Measurements from ENCODE around the gene ADGRV1. TPM values are rescaled to one million over a fixed set of nuclear protein-coding genes. Genes with fewer than 3 reads are reported as not detected.

ADGRV1 gene
- polyA plus RNA-seq, 1 donor from 2014 or later = 3.7 TPM

DNA sequence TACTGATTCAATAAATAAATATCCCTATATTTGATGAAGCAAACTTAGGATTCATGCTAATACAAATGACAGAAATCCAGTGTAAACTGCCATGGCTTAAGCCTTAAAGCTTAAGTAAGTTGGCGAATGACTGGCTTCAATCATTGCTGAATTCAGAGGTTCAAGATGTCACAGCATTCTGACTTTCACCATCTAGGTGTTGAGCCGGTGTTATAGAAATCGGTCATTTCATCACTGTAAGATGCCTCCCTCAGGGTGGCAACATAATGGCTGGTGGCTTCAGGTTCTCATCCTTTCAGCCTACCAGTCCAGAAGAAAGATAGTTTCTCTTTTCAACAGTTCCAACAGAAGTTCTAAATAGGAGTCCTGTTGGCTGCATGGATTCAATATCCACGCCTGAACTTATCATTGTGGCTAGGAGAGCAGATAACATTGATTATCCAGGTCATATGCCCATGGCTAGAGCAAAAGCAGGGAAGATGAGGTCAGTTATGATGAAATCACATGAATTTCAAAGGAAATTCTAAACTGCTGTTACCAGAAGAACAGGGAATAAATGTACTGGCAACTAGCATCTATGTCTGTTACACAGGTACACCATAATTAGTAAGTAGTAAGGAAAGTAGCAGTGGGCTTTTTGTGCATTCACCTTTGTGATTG, 460.2 kb downstream of the ADGRV1 start:
- Histone ChIP-seq H3K9me2 (ENCODE audit: insufficient read depth, low read length) (no peaks in the 10 kb centered on the region), H3K4me3 (ENCODE audit: low read length) (no peak overlapping the region), H2AFZ (ENCODE audit: low read depth, low read length) (no peak overlapping the region), H3K79me2 (replicated peaks; ENCODE audit: insufficient read depth, low read length) (no peaks in the 10 kb centered on the region), H3K9ac (ENCODE audit: low read length) (no peak overlapping the region), H4K20me1 (ENCODE audit: insufficient read depth) (no peaks in the 10 kb centered on the region), H3K4me2 (ENCODE audit: low read length) (no peak overlapping the region), H3F3A (ENCODE audit: insufficient read depth, low read length, poor library complexity, severe bottlenecking) (no peaks in the 10 kb centered on the region), H3K27me3 (ENCODE audit: insufficient read depth, low read depth, low read length) (no peaks in the 10 kb centered on the region), H3K27ac (ENCODE audit: low read length) (no peak overlapping the region), H3K36me3 (ENCODE audit: insufficient read depth, low read length) (no peaks in the 10 kb centered on the region), H3K9me3 (ENCODE audit: low read length) (no peaks in the 10 kb centered on the region)
- no peak for TF ChIP-seq EZH2 (IDR thresholded peaks at IDR 0.05; ENCODE audit: borderline replicate concordance, insufficient read depth, low read length, poor library complexity, severe bottlenecking)
- no peak for TF ChIP-seq MXI1 (conservative IDR thresholded peaks at IDR 0.05; ENCODE audit: poor library complexity, severe bottlenecking)
- TF ChIP-seq POLR2AphosphoS5 (IDR thresholded peaks at IDR 0.05) = no peak
- TF ChIP-seq, protein P1, sequence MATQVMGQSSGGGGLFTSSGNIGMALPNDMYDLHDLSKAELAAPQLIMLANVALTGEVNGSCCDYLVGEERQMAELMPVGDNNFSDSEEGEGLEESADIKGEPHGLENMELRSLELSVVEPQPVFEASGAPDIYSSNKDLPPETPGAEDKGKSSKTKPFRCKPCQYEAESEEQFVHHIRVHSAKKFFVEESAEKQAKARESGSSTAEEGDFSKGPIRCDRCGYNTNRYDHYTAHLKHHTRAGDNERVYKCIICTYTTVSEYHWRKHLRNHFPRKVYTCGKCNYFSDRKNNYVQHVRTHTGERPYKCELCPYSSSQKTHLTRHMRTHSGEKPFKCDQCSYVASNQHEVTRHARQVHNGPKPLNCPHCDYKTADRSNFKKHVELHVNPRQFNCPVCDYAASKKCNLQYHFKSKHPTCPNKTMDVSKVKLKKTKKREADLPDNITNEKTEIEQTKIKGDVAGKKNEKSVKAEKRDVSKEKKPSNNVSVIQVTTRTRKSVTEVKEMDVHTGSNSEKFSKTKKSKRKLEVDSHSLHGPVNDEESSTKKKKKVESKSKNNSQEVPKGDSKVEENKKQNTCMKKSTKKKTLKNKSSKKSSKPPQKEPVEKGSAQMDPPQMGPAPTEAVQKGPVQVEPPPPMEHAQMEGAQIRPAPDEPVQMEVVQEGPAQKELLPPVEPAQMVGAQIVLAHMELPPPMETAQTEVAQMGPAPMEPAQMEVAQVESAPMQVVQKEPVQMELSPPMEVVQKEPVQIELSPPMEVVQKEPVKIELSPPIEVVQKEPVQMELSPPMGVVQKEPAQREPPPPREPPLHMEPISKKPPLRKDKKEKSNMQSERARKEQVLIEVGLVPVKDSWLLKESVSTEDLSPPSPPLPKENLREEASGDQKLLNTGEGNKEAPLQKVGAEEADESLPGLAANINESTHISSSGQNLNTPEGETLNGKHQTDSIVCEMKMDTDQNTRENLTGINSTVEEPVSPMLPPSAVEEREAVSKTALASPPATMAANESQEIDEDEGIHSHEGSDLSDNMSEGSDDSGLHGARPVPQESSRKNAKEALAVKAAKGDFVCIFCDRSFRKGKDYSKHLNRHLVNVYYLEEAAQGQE (IDR thresholded peaks at IDR 0.05; ENCODE audit: borderline replicate concordance) = no peak
- TF ChIP-seq, protein P2, sequence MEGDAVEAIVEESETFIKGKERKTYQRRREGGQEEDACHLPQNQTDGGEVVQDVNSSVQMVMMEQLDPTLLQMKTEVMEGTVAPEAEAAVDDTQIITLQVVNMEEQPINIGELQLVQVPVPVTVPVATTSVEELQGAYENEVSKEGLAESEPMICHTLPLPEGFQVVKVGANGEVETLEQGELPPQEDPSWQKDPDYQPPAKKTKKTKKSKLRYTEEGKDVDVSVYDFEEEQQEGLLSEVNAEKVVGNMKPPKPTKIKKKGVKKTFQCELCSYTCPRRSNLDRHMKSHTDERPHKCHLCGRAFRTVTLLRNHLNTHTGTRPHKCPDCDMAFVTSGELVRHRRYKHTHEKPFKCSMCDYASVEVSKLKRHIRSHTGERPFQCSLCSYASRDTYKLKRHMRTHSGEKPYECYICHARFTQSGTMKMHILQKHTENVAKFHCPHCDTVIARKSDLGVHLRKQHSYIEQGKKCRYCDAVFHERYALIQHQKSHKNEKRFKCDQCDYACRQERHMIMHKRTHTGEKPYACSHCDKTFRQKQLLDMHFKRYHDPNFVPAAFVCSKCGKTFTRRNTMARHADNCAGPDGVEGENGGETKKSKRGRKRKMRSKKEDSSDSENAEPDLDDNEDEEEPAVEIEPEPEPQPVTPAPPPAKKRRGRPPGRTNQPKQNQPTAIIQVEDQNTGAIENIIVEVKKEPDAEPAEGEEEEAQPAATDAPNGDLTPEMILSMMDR (IDR thresholded peaks at IDR 0.05; ENCODE audit: poor library complexity, severe bottlenecking) = no peak
- TF ChIP-seq RAD21 (conservative IDR thresholded peaks at IDR 0.05) = no peak
- no peak for TF ChIP-seq TAF1 (IDR thresholded peaks at IDR 0.05; ENCODE audit: low read depth)
- no peak for TF ChIP-seq EP300 (conservative IDR thresholded peaks at IDR 0.05; ENCODE audit: poor library complexity, severe bottlenecking)
- TF ChIP-seq SMC3 (conservative IDR thresholded peaks at IDR 0.05; ENCODE audit: poor library complexity) = no peak

DNA sequence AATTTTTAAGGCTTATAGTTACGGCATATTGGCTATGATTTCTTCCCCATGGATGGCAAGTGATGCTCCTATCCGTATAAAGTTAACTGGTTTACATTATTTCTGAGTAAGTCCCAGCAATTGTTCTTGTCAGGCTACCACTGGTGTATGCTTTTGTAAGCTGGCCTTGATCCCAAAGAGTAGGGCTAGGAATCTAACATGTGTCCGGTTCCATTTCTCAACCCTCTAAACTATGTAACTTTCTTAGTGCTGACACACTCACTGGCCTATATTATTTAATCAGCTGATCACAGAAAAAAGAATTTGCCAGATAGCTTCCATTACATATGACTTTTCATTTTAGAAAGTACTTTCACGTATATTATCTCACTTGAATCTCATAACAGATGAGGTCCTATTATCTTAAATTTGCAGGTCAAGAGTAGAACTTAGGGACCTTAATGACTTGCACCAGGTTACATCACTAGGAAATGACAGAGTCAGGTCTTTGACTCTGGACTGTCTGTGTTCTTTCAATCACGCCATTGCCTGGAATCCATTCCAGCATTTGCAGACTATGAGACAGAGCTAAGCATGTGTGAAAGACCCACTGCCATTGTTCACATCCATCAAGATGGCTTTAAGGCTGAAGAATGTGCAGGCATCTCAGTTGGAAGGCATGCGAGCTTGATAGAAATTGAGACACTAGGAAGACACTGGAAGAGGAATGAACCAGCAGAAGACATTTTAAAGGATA, 461.6 kb downstream of the ADGRV1 start:
- Histone ChIP-seq H3F3A (ENCODE audit: insufficient read depth, low read length, poor library complexity, severe bottlenecking) (no peaks in the 10 kb centered on the region), H3K27me3 (ENCODE audit: insufficient read depth, low read depth, low read length) (no peaks in the 10 kb centered on the region), H3K9me2 (ENCODE audit: insufficient read depth, low read length) (no peaks in the 10 kb centered on the region), H4K20me1 (ENCODE audit: insufficient read depth) (no peaks in the 10 kb centered on the region), H3K36me3 (ENCODE audit: insufficient read depth, low read length) (no peaks in the 10 kb centered on the region), H2AFZ (ENCODE audit: low read depth, low read length) (no peak overlapping the region), H3K79me2 (replicated peaks; ENCODE audit: insufficient read depth, low read length) (no peaks in the 10 kb centered on the region), H3K27ac (ENCODE audit: low read length) (no peak overlapping the region), H3K4me3 (ENCODE audit: low read length) (no peak overlapping the region), H3K9me3 (ENCODE audit: low read length) (no peaks in the 10 kb centered on the region), H3K9ac (ENCODE audit: low read length) (no peak overlapping the region), H3K4me2 (ENCODE audit: low read length) (no peak overlapping the region)
- TF ChIP-seq EZH2 (IDR thresholded peaks at IDR 0.05; ENCODE audit: borderline replicate concordance, insufficient read depth, low read length, poor library complexity, severe bottlenecking) (no peak), SMC3 (conservative IDR thresholded peaks at IDR 0.05; ENCODE audit: poor library complexity) (no peak), POLR2AphosphoS5 (IDR thresholded peaks at IDR 0.05) (no peak), EP300 (conservative IDR thresholded peaks at IDR 0.05; ENCODE audit: poor library complexity, severe bottlenecking) (no peak), TAF1 (IDR thresholded peaks at IDR 0.05; ENCODE audit: low read depth) (no peak), RAD21 (conservative IDR thresholded peaks at IDR 0.05) (no peak), MXI1 (conservative IDR thresholded peaks at IDR 0.05; ENCODE audit: poor library complexity, severe bottlenecking) (no peak)
- TF ChIP-seq, protein P2 (IDR thresholded peaks at IDR 0.05; ENCODE audit: poor library complexity, severe bottlenecking) = no peak

Measured in neural cell (in vitro differentiated cells).